T-helper 2 cell treated with Interferon-gamma antibody and Interleukin-4, amounts not matched to agents 5 μg/mL and 100 μg/mL, for 36 hours (primary cell): ENCODE data around the gene ATXN1.
A peak's percentile ranks its signal among the peaks of the same experiment; 100 is the strongest.
"Not testable (repeated sequence)": the region's sequence is repeated elsewhere in the genome, so short reads cannot be mapped to it uniquely, and the experiment has no call there.

Source experiments
- DNase-seq: peaks from one replicate; pipeline ENCODE4 v3.0.0; 2021; ENCODE audit warnings: low spot score
- H3K27ac Mint-ChIP-seq: one replicate; pipeline ENCODE4 v1.8.0; 2021; ENCODE audit warnings: mild to moderate bottlenecking, mixed read lengths
- H3K27me3 Mint-ChIP-seq: one replicate; pipeline ENCODE4 v1.8.0; 2021; ENCODE audit warnings: low read depth, mixed read lengths
- H3K36me3 Mint-ChIP-seq: one replicate; pipeline ENCODE4 v1.8.0; 2021; ENCODE audit warnings: low read depth, mixed read lengths
- H3K4me1 Mint-ChIP-seq: one replicate; pipeline ENCODE4 v1.8.0; 2021; ENCODE audit warnings: low read depth, mixed read lengths
- H3K4me3 Mint-ChIP-seq: one replicate; pipeline ENCODE4 v1.8.0; 2022; ENCODE audit warnings: mild to moderate bottlenecking, moderate library complexity, mixed read lengths
- H3K9me3 Mint-ChIP-seq: one replicate; pipeline ENCODE4 v1.8.0; 2021; ENCODE audit warnings: mixed read lengths

The ATXN1 gene

DNA sequence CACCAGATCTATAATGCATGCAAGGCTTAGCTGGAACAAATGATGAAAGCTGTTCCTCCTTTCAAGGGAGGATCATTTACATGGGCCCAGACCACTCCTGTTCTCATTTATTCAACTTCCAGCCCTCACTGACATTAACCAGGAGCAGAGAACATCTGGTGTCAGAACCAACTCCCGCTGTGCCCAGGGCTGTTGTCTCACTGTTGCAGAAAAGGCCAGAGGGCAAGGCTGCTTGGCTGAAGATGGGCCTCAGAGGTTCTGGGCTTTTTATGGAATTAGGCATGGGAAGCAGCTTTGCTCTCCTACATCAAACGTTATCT lies 358.7 kb downstream of the ATXN1 start:
- H3K27me3 Mint-ChIP-seq, result no peaks in the 10 kb centered on the region
- peaks cover 25% of the 10 kb centered on the region for H3K36me3 Mint-ChIP-seq
- no peak for DNase-seq
- no peak overlapping the region for H3K4me3 Mint-ChIP-seq
- H3K4me1 Mint-ChIP-seq, result peaks cover 42% of the 10 kb centered on the region
- no peak overlapping the region for H3K27ac Mint-ChIP-seq
- peaks cover 3% of the 10 kb centered on the region for H3K9me3 Mint-ChIP-seq

DNA sequence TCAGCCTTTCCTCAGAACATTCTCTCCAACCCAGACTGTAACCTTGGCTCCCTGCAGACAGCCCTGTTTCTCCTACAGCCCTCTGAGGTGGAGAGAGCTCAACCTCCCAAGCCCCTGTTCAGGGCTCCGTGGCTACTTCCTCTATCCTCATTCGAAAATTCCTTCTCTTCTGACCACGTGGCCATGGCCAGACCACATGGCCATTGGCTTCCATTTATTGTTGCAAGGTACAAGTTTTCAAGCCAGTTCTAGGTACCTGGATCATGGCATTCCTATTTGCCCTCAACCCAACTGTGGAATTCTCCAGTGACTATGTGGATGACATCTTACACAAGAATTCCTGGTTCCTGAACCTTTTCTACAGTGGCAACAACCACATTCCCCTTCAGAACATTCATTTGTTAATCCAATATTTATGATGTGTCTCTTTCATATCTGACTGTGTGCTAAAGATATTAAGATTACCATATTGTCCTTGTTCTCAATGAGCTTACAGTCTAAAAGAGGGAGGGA lies 361.0 kb downstream of the ATXN1 start:
- peaks cover 3% of the 10 kb centered on the region for H3K9me3 Mint-ChIP-seq
- H3K4me1 Mint-ChIP-seq, result peaks cover 38% of the 10 kb centered on the region
- no peaks in the 10 kb centered on the region for H3K27me3 Mint-ChIP-seq
- no peak overlapping the region for H3K4me3 Mint-ChIP-seq
- H3K27ac Mint-ChIP-seq, result no peak overlapping the region
- DNase-seq, result no peak
- H3K36me3 Mint-ChIP-seq, result peaks cover 27% of the 10 kb centered on the region

DNA sequence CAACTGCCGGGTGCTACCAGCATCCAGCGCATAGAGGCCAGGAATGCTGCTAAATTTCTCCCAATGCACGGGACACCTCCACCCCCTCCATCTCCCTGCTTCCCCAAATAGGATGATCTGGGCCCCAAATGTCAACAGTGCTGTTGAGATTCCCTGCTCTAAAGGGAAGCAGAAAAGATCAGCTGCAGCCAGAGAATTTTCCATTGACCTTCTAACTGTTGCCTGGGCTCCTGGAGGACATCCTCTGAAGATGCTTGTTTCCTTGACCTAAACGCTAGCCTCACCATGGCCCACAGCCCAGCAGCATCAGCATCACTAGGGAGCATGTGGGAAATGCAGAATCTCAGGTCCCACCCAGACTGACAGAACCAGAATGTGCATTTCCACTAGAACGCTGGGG lies 361.6 kb downstream of the ATXN1 start:
- H3K27me3 Mint-ChIP-seq, result no peaks in the 10 kb centered on the region
- H3K4me1 Mint-ChIP-seq, result peaks cover 32% of the 10 kb centered on the region
- H3K27ac Mint-ChIP-seq, result no peak overlapping the region

DNA sequence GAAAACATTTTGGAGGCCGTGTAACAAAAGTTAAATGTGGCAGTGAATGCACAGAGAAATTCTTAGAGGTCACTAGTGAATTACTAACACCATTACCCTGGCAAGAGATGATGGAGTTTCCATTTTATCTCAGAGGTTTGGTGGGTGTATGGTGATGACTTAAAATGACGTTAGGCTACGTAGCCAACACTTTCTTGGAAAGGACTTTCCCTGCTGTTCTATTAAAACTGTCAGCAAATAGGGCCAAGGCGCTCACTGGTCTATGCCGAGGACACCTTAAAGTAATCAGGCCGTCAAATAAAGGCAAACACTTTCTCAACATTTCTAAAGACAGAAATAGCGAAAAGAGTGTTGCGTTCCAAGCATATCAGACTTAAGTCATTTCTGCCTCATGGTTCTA lies 362.1 kb downstream of the ATXN1 start:
- H3K27me3 Mint-ChIP-seq, result no peaks in the 10 kb centered on the region
- H3K27ac Mint-ChIP-seq, result no peak overlapping the region
- peaks cover 3% of the 10 kb centered on the region for H3K9me3 Mint-ChIP-seq
- DNase-seq, result no peak
- H3K4me3 Mint-ChIP-seq, result no peak overlapping the region
- H3K36me3 Mint-ChIP-seq, result peaks cover 28% of the 10 kb centered on the region
- peaks cover 29% of the 10 kb centered on the region for H3K4me1 Mint-ChIP-seq

More for the DNA sequence above, 361.6 kb downstream of the ATXN1 start:
- Mint-ChIP-seq H3K4me3 (no peak overlapping the region), H3K36me3 (peaks cover 28% of the 10 kb centered on the region), H3K9me3 (peaks cover 3% of the 10 kb centered on the region)
- no peak for DNase-seq

DNA sequence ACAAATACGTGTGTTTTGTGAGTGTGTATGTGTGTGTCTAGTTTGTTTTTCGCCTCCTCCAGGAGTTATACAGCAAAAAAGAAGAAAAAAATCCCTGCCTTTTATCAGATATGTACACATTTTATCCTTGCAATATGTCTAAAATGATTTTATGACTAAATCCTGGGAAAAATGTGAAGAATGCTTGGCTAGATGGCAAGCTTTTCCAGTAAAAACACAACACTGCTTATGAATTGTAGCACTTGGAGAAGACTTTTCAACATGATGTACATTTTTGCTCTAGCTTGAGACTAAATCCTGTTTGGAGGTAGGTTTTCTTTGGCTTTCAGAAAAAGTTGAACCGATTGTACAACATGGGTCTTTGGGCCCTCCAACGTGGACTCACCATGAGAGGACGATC lies 362.7 kb downstream of the ATXN1 start:
- no peak for DNase-seq
- Mint-ChIP-seq H3K27ac (no peak overlapping the region), H3K36me3 (peaks cover 27% of the 10 kb centered on the region), H3K9me3 (peaks cover 3% of the 10 kb centered on the region), H3K4me3 (no peak overlapping the region), H3K4me1 (peaks cover 24% of the 10 kb centered on the region), H3K27me3 (no peaks in the 10 kb centered on the region)

DNA sequence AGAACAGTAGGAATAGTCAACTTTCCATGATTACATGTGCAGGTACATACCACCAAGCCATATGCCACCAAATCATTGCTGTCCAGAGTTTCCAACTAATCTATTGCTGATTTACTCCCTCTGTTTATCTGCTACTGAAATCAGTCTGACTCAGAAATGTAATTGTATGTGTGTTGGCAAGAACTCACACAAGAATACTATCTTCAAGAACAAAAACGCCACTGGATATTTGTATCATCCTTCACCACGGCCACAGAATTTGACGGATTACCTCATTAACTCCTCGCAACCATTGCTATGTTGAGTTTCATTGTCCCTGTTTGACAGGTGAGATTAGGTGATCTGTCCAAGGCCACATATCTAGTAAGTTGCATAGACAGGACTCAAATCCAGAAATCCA lies 363.6 kb downstream of the ATXN1 start:
- Mint-ChIP-seq H3K36me3 (peaks cover 24% of the 10 kb centered on the region), H3K4me3 (no peak overlapping the region), H3K4me1 (peaks cover 27% of the 10 kb centered on the region), H3K27ac (no peak overlapping the region), H3K27me3 (no peaks in the 10 kb centered on the region), H3K9me3 (peaks cover 3% of the 10 kb centered on the region)
- no peak for DNase-seq

DNA sequence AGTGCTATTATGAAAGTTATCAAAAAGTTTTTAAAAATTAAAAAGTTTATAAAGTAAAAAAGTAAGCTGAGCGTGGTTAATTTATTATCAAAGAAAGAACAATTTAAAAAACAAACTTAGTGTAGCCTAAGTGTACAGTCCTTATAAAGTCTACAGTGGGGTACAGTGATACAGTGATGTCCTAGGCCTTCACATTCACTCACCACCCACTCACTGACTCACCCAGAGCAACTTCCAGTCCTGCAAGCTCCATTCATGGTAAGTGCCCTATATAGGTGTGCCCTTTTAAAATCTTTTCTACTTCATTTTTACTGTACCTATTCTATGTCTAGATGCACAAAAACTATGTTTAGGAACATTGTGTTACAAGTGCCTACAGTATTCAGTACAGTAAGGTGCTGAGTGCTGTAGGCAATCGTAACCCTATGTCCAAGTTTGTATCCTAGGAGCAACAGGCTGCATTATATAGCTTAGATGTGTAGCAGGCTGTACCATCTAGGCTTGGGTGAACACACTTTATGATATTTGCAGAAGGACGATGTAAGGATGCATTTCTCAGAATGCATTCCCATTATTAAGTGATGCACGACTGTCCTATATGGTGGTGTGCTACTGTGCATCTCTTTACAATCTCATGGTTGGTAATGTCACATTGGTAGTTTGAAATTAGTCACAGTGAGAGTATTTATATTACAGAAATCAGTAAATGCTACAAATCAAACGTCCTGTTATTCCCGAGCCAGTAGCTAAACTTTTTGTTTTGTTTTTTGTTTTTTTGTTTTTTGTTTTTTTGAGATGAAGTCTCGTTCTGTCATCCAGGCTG lies 364.6 kb downstream of the ATXN1 start:
- Mint-ChIP-seq H3K4me1 (peaks cover 22% of the 10 kb centered on the region), H3K4me3 (no peak overlapping the region), H3K9me3 (peaks cover 2% of the 10 kb centered on the region), H3K36me3 (peaks cover 19% of the 10 kb centered on the region), H3K27me3 (no peaks in the 10 kb centered on the region), H3K27ac (no peak overlapping the region)
- peak; percentile 23 for DNase-seq

DNA sequence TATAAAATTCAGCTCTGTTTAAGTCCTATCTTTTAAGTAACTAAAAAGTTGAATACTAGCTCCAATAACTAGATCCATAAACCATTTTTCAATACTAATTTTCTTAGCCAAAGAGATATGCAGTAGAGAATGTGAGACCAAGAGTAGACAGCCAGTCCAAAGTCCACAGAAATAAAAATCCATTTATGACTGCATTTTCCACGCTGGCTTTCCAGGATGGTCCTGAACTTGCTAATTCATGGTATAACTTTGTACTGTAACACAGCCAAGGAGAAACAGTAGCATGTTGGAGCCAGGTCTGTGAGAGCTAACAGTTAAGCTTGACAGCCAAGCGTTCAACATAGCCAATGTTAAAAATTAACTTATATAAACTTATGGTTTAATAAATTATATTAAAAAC lies 366.6 kb downstream of the ATXN1 start:
- Mint-ChIP-seq H3K4me3 (no peak overlapping the region), H3K27me3 (no peaks in the 10 kb centered on the region), H3K9me3 (no peaks in the 10 kb centered on the region)

DNA sequence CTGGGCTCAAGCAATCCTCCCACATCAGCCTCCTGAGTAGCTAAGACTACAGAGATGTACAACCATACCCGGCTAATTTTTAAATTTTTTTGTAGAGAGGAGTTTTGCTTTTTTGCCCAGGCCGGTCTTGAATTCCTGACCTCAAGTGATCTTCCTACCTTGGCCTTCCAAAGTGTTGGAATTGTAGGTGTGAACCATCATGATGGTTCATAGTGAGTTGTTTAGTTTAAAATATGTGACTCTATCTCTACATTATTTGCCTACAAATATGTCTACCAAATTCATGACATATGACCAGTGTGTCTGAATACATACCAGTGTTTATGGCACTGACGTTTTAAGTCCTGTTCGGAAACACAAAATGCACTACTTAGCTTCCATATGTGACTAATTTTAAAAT lies 367.9 kb downstream of the ATXN1 start:
- Mint-ChIP-seq H3K36me3 (peaks cover 12% of the 10 kb centered on the region), H3K9me3 (no peaks in the 10 kb centered on the region), H3K27ac (no peak overlapping the region), H3K4me1 (peaks cover 20% of the 10 kb centered on the region), H3K4me3 (no peak overlapping the region), H3K27me3 (no peaks in the 10 kb centered on the region)
- DNase-seq, result no peak

More for the DNA sequence above, 366.6 kb downstream of the ATXN1 start:
- Mint-ChIP-seq H3K27ac (no peak overlapping the region), H3K4me1 (peaks cover 20% of the 10 kb centered on the region), H3K36me3 (peaks cover 14% of the 10 kb centered on the region)
- DNase-seq, result no peak

DNA sequence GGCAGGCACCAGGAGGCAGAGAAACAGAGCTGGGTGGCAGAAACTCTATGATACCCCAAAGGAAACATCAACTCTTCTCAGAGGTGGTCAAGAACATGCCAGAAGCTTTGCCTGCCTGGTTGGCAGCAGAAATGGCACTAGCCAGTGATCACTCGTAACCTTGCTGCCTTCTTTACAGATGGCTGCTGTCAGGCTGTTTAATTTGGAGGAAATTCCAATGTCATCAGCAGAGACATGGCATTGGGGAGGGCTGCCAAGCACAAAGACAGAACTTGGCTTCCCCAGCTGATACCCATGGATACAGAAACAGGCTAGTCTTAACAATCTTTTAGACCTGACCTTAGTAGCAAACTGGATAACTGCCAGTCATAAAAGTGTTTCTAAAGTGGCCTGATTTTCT lies 369.2 kb downstream of the ATXN1 start:
- H3K27ac Mint-ChIP-seq, result no peak overlapping the region
- no peak overlapping the region for H3K4me3 Mint-ChIP-seq
- peaks cover 13% of the 10 kb centered on the region for H3K36me3 Mint-ChIP-seq
- no peaks in the 10 kb centered on the region for H3K27me3 Mint-ChIP-seq
- H3K4me1 Mint-ChIP-seq, result peaks cover 11% of the 10 kb centered on the region
- no peak for DNase-seq
- no peaks in the 10 kb centered on the region for H3K9me3 Mint-ChIP-seq

DNA sequence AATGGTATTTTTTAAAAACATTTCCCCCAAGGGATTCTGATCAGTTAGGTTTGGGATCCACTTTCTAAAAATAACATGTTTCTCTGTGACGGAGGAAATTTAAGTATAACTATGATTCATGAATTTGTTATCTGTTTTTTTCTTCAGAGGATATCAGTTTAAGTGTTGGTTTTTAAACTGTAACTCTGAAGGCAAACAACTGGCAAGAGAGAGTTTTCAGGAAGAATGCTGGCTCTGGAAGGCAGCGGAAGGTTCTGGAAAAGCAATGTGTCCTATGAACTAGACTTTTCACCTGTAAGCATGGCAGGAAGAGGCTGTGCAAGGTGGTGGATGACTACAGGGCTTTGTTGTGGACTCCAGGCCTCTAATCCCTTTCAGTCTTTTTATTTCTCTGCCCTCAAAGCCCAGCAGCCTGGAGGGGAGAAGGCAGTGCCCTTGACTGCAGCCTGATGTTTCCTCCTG lies 369.8 kb downstream of the ATXN1 start:
- Mint-ChIP-seq H3K4me3 (no peak overlapping the region), H3K9me3 (no peaks in the 10 kb centered on the region), H3K27ac (no peak overlapping the region), H3K27me3 (no peaks in the 10 kb centered on the region), H3K4me1 (peaks cover 6% of the 10 kb centered on the region), H3K36me3 (peaks cover 10% of the 10 kb centered on the region)
- DNase-seq, result no peak

DNA sequence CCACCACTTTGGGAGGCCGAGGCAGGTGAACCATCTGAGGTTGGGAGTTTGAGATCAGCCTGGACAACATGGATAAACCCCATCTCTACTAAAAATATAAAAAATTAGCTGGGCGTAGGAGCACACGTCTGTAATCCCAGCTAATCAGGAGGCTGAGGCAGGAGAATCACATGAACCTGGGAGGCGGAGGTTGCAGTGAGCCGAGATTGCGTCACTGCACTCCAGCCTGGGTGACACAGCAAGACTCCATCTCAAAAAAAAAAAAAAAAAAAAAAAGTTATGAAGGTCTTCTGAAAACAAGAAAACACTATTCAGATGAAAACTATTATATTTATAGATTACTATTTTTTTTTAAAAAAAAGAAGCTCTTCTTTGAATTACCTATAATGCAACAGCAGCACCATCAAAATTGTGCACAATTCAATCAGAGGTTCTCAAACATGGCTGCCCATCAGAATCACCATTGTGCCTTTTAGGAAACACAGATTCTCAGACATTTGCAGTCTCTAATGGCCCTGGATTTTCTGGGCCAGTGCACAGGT lies 370.3 kb downstream of the ATXN1 start:
- H3K4me1 Mint-ChIP-seq, result not testable (repeated sequence)

DNA sequence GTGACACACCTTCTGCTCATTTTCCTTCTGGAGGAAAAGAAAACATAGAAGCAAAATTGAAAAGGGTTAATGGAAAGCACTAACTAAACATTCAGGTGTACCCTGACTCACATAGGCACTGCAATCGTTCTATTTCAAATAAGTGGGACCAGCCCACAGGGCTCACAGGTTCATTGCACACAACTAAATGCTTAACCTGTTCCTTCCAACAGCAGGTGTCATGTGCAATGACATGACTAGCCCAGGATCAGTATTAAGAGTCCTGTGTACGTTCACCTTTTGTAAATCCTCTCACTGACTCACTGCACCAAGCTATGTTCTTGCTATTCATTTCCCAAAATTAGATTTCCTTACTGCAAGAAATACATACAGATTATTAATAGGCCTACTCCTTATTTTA lies 371.6 kb downstream of the ATXN1 start:
- H3K4me3 Mint-ChIP-seq, result no peak overlapping the region
- no peaks in the 10 kb centered on the region for H3K27me3 Mint-ChIP-seq
- peaks cover 10% of the 10 kb centered on the region for H3K4me1 Mint-ChIP-seq
- no peaks in the 10 kb centered on the region for H3K9me3 Mint-ChIP-seq
- no peak for DNase-seq
- peaks cover 9% of the 10 kb centered on the region for H3K36me3 Mint-ChIP-seq
- no peak overlapping the region for H3K27ac Mint-ChIP-seq

More for the DNA sequence above, 370.3 kb downstream of the ATXN1 start:
- H3K4me3 Mint-ChIP-seq, H3K27me3 Mint-ChIP-seq, H3K27ac Mint-ChIP-seq, DNase-seq, H3K9me3 Mint-ChIP-seq: not testable (repeated sequence)
- peaks cover 12% of the 10 kb centered on the region for H3K36me3 Mint-ChIP-seq

DNA sequence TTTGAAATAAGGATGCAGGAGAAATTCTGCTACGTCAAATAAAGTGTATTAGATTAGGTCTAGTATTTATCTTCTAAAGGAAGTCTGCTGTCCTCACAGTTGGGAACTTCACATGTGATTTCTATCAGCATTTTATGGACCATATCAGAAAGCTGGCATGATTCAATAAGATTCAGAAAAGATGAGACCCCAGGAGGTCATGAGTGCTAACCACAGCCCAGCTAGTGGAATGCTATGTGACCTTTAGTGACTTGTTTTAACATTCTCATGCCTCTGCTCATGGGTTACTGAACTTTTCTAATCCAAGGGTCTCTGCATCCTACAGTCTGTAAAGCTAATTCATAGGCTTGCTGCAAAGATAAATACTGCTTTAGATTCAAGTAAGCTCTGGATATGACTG lies 372.8 kb downstream of the ATXN1 start:
- Mint-ChIP-seq H3K36me3 (peaks cover 5% of the 10 kb centered on the region), H3K9me3 (no peaks in the 10 kb centered on the region), H3K4me1 (peaks cover 9% of the 10 kb centered on the region), H3K4me3 (no peak overlapping the region), H3K27ac (no peak overlapping the region), H3K27me3 (no peaks in the 10 kb centered on the region)
- DNase-seq, result no peak
